ENCODE measurements around the gene PKD1. TPM values are rescaled to one million over a fixed set of nuclear protein-coding genes. Genes with fewer than 3 reads are reported as not detected.

Gene PKD1
- total and polyA plus RNA-seq, 7 donors, result 10.6 to 372 (median 81.6) TPM

DNA sequence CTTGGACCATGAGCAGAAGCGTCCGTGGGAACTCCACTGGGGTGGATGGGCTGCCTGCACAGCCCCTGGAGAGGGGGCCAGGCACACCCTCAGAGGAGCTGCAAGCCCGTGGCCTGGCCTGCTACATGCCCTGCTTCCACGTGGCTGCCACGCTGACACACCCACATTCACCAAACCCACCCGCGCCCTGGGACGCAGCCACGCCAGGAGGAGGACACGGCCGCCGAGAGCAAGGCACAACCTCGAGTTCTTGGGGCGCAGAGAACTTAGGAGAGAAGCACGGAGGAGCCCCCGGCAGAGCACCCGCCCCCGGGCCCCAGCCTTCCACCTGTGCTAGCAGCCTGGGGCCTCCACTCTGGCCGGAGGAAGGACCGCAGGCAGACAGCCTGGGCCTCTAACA lies 41.9 kb upstream of the PKD1 start:
- intact Hi-C loops (cut with DNase I), result no loop called here
- H3K27ac ChIP-seq, result no peak overlapping the region
- DNase-seq, result no peak
- TF ChIP-seq EP300 (IDR thresholded peaks at IDR 0.05), result no peak
- no peak for TF ChIP-seq POLR2AphosphoS5 (IDR thresholded peaks at IDR 0.05)
- H3K4me1 ChIP-seq, result peaks cover 0 to 5% (median 0%) of the 10 kb centered on the region in 4 donors
- peaks cover 0 to 8% (median 0%) of the 10 kb centered on the region in 3 donors for H3K27me3 ChIP-seq
- H3K36me3 ChIP-seq, result peaks cover 30 to 56% (median 45%) of the 10 kb centered on the region in 4 donors
- 94 to 95% methylated on average over 20 of the region's 20 CpGs for WGBS, 2 donors
- no peaks in the 10 kb centered on the region for H3K9me3 ChIP-seq
- no peak overlapping the region for H3K4me3 ChIP-seq

DNA sequence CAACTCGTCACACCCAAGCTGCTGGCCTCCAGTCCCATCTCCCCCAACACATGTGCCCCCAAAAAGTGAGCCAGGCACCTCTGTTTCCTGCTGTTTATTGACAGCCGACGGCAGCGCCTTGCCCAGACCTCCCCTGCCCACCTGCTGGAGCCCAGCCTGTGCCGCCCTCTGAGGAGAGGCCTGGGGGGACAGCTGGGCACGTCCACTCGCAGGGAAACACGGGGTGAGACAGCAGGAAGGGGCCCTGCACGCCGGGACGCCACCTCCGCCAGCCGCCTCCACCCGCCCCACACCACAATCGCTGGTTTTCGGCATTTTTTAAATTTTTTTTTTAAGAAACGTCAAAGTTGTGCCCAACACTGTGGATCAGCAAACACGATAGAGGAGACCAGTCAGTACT lies 41.4 kb upstream of the PKD1 start:
- DNase-seq, result no peak
- peaks cover 0 to 8% (median 0%) of the 10 kb centered on the region in 3 donors for H3K27me3 ChIP-seq
- 93% methylated on average over 18 of the region's 18 CpGs for WGBS, 2 donors
- H3K9me3 ChIP-seq, result no peaks in the 10 kb centered on the region
- H3K4me3 ChIP-seq, result no peak overlapping the region
- intact Hi-C loops (cut with DNase I), result no loop called here
- H3K36me3 ChIP-seq, result peaks cover 30 to 61% (median 45%) of the 10 kb centered on the region in 4 donors
- TF ChIP-seq POLR2A (IDR thresholded peaks at IDR 0.05), result no peak
- TF ChIP-seq EP300 (IDR thresholded peaks at IDR 0.05), result no peak
- no peak for TF ChIP-seq POLR2AphosphoS5 (IDR thresholded peaks at IDR 0.05)
- TF ChIP-seq CTCF (IDR thresholded peaks at IDR 0.05), result no peak
- H3K27ac ChIP-seq, result no peak overlapping the region
- peaks cover 0 to 5% (median 0%) of the 10 kb centered on the region in 4 donors for H3K4me1 ChIP-seq

- H3K9me3 ChIP-seq, result no peaks in the 10 kb centered on the region
- 94 to 97% methylated on average over 23 of the region's 23 CpGs for WGBS, 2 donors
- H3K27ac ChIP-seq, result no peak overlapping the region
- TF ChIP-seq EP300 (IDR thresholded peaks at IDR 0.05) (no peak), POLR2AphosphoS5 (IDR thresholded peaks at IDR 0.05) (no peak), CTCF (IDR thresholded peaks at IDR 0.05) (no peak), POLR2A (IDR thresholded peaks at IDR 0.05) (no peak)
- intact Hi-C loops (cut with DNase I), result no loop called here
- H3K36me3 ChIP-seq, result peaks cover 30 to 71% (median 53%) of the 10 kb centered on the region in 4 donors
- no peak for DNase-seq
- H3K4me1 ChIP-seq, result peaks cover 0 to 5% (median 0%) of the 10 kb centered on the region in 4 donors
- peaks cover 0 to 8% (median 0%) of the 10 kb centered on the region in 3 donors for H3K27me3 ChIP-seq
- H3K4me3 ChIP-seq, result no peak overlapping the region
Observed at GRCh38 chr16:2176047-2176446, 40.3 kb upstream of the PKD1 start.

DNA sequence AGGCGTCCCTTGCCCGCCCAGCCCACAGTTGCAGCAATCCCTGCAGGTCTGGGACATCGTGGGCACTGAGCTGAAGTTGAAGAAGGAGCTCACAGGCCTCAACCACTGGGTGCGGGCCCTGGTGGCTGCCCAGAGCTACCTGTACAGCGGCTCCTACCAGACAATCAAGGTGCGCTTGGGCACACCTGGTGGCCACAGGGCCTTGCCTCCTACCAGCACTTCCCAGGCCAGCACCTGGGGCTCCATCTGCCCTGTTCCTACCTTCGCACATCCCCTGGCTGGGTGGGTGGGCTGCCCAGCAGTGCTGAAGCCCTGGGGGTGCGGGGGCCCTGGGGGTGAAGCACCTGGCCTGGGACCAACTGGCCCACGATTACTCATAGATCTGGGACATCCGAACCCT lies 39.8 kb upstream of the PKD1 start:
- H3K9me3 ChIP-seq, result no peaks in the 10 kb centered on the region
- DNase-seq, result no peak
- TF ChIP-seq CTCF (IDR thresholded peaks at IDR 0.05) (no peak), POLR2A (IDR thresholded peaks at IDR 0.05) (no peak), POLR2AphosphoS5 (IDR thresholded peaks at IDR 0.05) (no peak), EP300 (IDR thresholded peaks at IDR 0.05) (no peak)
- H3K36me3 ChIP-seq, result peaks cover 30 to 77% (median 54%) of the 10 kb centered on the region in 4 donors
- intact Hi-C loops (cut with DNase I), result no loop called here
- H3K27me3 ChIP-seq, result peaks cover 0 to 8% (median 0%) of the 10 kb centered on the region in 3 donors
- peaks cover 0 to 5% (median 0%) of the 10 kb centered on the region in 4 donors for H3K4me1 ChIP-seq
- 92 to 96% methylated on average over 10 of the region's 10 CpGs for WGBS, 2 donors
- no peak overlapping the region for H3K27ac ChIP-seq
- no peak overlapping the region for H3K4me3 ChIP-seq

DNA sequence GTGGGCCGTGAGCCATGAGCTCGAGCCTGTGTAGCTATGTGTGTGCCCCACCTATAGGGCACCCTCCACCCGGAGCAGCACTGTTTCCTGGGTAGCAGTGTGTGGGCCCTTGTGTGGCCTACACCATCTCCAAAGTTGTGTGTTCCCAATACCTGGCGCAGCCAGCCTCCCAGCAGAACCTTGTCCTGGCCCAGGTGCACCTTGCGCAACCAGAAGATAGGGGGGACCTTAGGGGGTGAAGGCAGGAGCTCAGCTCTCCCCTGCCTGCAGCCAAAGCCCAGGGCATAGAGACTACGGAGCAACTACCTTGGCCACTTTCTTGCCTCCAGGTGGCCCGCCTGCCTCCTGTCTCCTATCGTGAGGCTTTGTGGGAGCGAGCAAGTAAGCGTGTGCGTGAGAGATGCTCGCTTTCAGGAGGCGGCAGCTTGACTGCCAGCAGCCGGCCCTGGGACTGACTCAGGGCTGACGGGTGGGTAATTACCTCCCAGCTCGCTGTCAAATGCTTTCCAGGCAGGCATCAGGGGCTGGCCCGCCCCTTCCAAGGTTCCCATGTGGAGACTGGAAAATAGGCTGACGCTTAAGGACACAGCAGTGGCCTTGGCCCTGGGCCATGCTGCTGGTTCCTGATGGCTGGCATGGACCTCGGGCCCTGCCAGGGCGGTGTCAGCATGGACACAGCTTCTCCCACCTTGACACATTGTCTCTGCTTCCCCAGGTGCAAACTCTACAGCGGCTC lies 38.9 kb upstream of the PKD1 start:
- intact Hi-C loops (cut with DNase I), result no loop called here
- Histone ChIP-seq H3K27ac (no peak overlapping the region), H3K4me1 (peaks cover 0 to 5% (median 0%) of the 10 kb centered on the region in 4 donors), H3K4me3 (no peak overlapping the region), H3K36me3 (peaks cover 30 to 86% (median 56%) of the 10 kb centered on the region in 4 donors), H3K27me3 (peaks cover 0 to 8% (median 0%) of the 10 kb centered on the region in 3 donors), H3K9me3 (no peaks in the 10 kb centered on the region)
- TF ChIP-seq CTCF (IDR thresholded peaks at IDR 0.05) (no peak), POLR2A (IDR thresholded peaks at IDR 0.05) (no peak), EP300 (IDR thresholded peaks at IDR 0.05) (no peak), POLR2AphosphoS5 (IDR thresholded peaks at IDR 0.05) (no peak)
- WGBS, 2 donors, result 92 to 94% methylated on average over 21 of the region's 21 CpGs
- no peak for DNase-seq

Data from sigmoid colon (tissue), 7 donors.